Rectal smooth muscle tissue (tissue), 1 donor: ENCODE results near the gene HDAC7.
"Not testable (repeated sequence)": the region's sequence is repeated elsewhere in the genome, so short reads cannot be mapped to it uniquely, and the experiment has no call there.

Experiments used
- H3K27ac ChIP-seq: one replicate; pipeline ENCODE4 v1.7.0; 2013; ENCODE audit warnings: low read depth, low read length, inconsistent platforms
- H3K27me3 ChIP-seq: one replicate; pipeline ENCODE4 v1.7.0; 2013; ENCODE audit warnings: low read length; ENCODE audit not compliant: control insufficient read depth, insufficient read depth
- H3K36me3 ChIP-seq: one replicate; pipeline ENCODE4 v1.7.0; 2013; ENCODE audit warnings: low read length; ENCODE audit not compliant: control insufficient read depth, insufficient read depth
- H3K4me1 ChIP-seq: one replicate; pipeline ENCODE4 v1.7.0; 2013; ENCODE audit warnings: low read length; ENCODE audit not compliant: control insufficient read depth, insufficient read depth
- H3K4me3 ChIP-seq: one replicate; pipeline ENCODE4 v1.7.0; 2013; ENCODE audit warnings: low read length
- H3K9ac ChIP-seq: one replicate; pipeline ENCODE4 v1.7.0; 2013; ENCODE audit warnings: low read length

HDAC7 gene

GRCh38 chr12:47844264-47845019, 24.7 kb upstream of the HDAC7 start:
- H3K27me3 ChIP-seq: no peaks in the 10 kb centered on the region
- H3K27ac ChIP-seq: no peak overlapping the region
- peaks cover 9% of the 10 kb centered on the region for H3K36me3 ChIP-seq
- no peak overlapping the region for H3K4me3 ChIP-seq
- H3K9ac ChIP-seq: no peak overlapping the region
- no peaks in the 10 kb centered on the region for H3K4me1 ChIP-seq

- Histone ChIP-seq H3K4me3 (no peak overlapping the region), H3K36me3 (peaks cover 9% of the 10 kb centered on the region), H3K9ac (no peak overlapping the region), H3K27ac (no peak overlapping the region), H3K4me1 (no peaks in the 10 kb centered on the region), H3K27me3 (no peaks in the 10 kb centered on the region)
Observed at GRCh38 chr12:47843226-47843980, 23.7 kb upstream of the HDAC7 start.

GRCh38 chr12:47842543-47842942, 22.8 kb upstream of the HDAC7 start:
- H3K4me3 ChIP-seq, H3K9ac ChIP-seq, H3K27me3 ChIP-seq, H3K4me1 ChIP-seq, H3K36me3 ChIP-seq, H3K27ac ChIP-seq: not testable (repeated sequence)

GRCh38 chr12:47841910-47842309, 22.2 kb upstream of the HDAC7 start:
- Histone ChIP-seq H3K27me3 (no peaks in the 10 kb centered on the region), H3K9ac (no peak overlapping the region), H3K36me3 (peaks cover 9% of the 10 kb centered on the region), H3K4me3 (no peak overlapping the region), H3K27ac (no peak overlapping the region), H3K4me1 (no peaks in the 10 kb centered on the region)

GRCh38 chr12:47841501-47841900, 21.8 kb upstream of the HDAC7 start:
- H3K27ac ChIP-seq: no peak overlapping the region
- peaks cover 5% of the 10 kb centered on the region for H3K36me3 ChIP-seq
- no peak overlapping the region for H3K9ac ChIP-seq
- H3K4me1 ChIP-seq: no peaks in the 10 kb centered on the region
- H3K4me3 ChIP-seq: no peak overlapping the region
- no peaks in the 10 kb centered on the region for H3K27me3 ChIP-seq

GRCh38 chr12:47840571-47840970, 20.9 kb upstream of the HDAC7 start:
- H3K9ac ChIP-seq: no peak overlapping the region
- H3K4me3 ChIP-seq: no peak overlapping the region
- no peak overlapping the region for H3K27ac ChIP-seq
- no peaks in the 10 kb centered on the region for H3K4me1 ChIP-seq
- H3K27me3 ChIP-seq: no peaks in the 10 kb centered on the region
- H3K36me3 ChIP-seq: no peaks in the 10 kb centered on the region

GRCh38 chr12:47839214-47839876, 19.6 kb upstream of the HDAC7 start:
- H3K36me3 ChIP-seq: no peaks in the 10 kb centered on the region
- H3K27me3 ChIP-seq: no peaks in the 10 kb centered on the region
- no peak overlapping the region for H3K9ac ChIP-seq
- H3K4me1 ChIP-seq: no peaks in the 10 kb centered on the region
- H3K4me3 ChIP-seq: no peak overlapping the region
- H3K27ac ChIP-seq: no peak overlapping the region

- H3K36me3 ChIP-seq: no peaks in the 10 kb centered on the region
- no peak overlapping the region for H3K27ac ChIP-seq
- no peaks in the 10 kb centered on the region for H3K27me3 ChIP-seq
- no peak overlapping the region for H3K4me3 ChIP-seq
- no peaks in the 10 kb centered on the region for H3K4me1 ChIP-seq
- no peak overlapping the region for H3K9ac ChIP-seq
Observed at GRCh38 chr12:47838286-47838931, 18.7 kb upstream of the HDAC7 start.

- Histone ChIP-seq H3K27me3 (no peaks in the 10 kb centered on the region), H3K9ac (no peak overlapping the region), H3K27ac (no peak overlapping the region), H3K4me1 (no peaks in the 10 kb centered on the region), H3K36me3 (no peaks in the 10 kb centered on the region), H3K4me3 (no peak overlapping the region)
Observed at GRCh38 chr12:47837190-47838171, 17.8 kb upstream of the HDAC7 start.

- Histone ChIP-seq H3K9ac (no peak overlapping the region), H3K4me3 (no peak overlapping the region), H3K27me3 (no peaks in the 10 kb centered on the region), H3K36me3 (no peaks in the 10 kb centered on the region), H3K4me1 (no peaks in the 10 kb centered on the region), H3K27ac (no peak overlapping the region)
Observed at GRCh38 chr12:47835831-47836155, 16.1 kb upstream of the HDAC7 start.

- Histone ChIP-seq H3K4me3 (no peak overlapping the region), H3K4me1 (no peaks in the 10 kb centered on the region), H3K27me3 (no peaks in the 10 kb centered on the region), H3K9ac (no peak overlapping the region), H3K36me3 (no peaks in the 10 kb centered on the region), H3K27ac (no peak overlapping the region)
Observed at GRCh38 chr12:47835006-47835830, 15.5 kb upstream of the HDAC7 start.
